ENCODE data around the gene UCK1.

- TF ChIP-seq EZH2 (IDR thresholded peaks at IDR 0.05; ENCODE audit: borderline replicate concordance, low read length) (no peak), CTCF (conservative IDR thresholded peaks at IDR 0.05 in 1 of 2, IDR thresholded peaks at IDR 0.05 in 1 of 2; ENCODE audit: extremely low read depth in 1 of 2, insufficient read depth in 1 of 2, low read depth in 1 of 2, low read length in 2 of 2) (peak in 1 of 2 donors; percentile 44)
Measured at GRCh38 chr9:131475956-131476776, 54.9 kb downstream of the UCK1 start.

Data from mammary epithelial cell (primary cell).